Activated B cell treated with CpG ODN at 0.5 μM for 24 hours (primary cell): Measurements from ENCODE around the gene ZNF77. TPM values are rescaled to one million over a fixed set of nuclear protein-coding genes. Genes with fewer than 3 reads are reported as not detected.
A peak's percentile ranks its signal among the peaks of the same experiment; 100 is the strongest.

Experiments used
- ATAC-seq: fragments of 200-7000 bp; cut with Tn5 transposase; one replicate; pipeline ENCODE4 v1.10.0; 2021; ENCODE audit warnings: low read depth, mild to moderate bottlenecking, moderate library complexity
- CTCF ChIA-PET: fragments of 350-600 bp; sonication (Branson Sonifier 250); formaldehyde crosslinking; loops from one replicate; lab custom pipeline; 2021; ENCODE audit warnings: antibody characterized with exemption; lab: Charles Lee
- POLR2A ChIA-PET: fragments of 350-600 bp; sonication (Branson Sonifier 250); formaldehyde crosslinking; loops from one replicate; lab custom pipeline; 2021; ENCODE audit warnings: antibody characterized with exemption; lab: Charles Lee
- DNase-seq: peaks from one replicate; pipeline ENCODE4 v3.0.0; 2022
- H3K27ac Mint-ChIP-seq: one replicate; pipeline ENCODE4 v1.8.0; 2020; ENCODE audit warnings: mixed read lengths
- H3K27me3 Mint-ChIP-seq: one replicate; pipeline ENCODE4 v1.8.0; 2021; ENCODE audit warnings: mixed read lengths
- H3K36me3 Mint-ChIP-seq: one replicate; pipeline ENCODE4 v1.8.0; 2021; ENCODE audit warnings: low read depth, mixed read lengths
- H3K4me1 Mint-ChIP-seq: one replicate; pipeline ENCODE4 v1.8.0; 2021; ENCODE audit warnings: mixed read lengths
- H3K4me3 Mint-ChIP-seq: one replicate; pipeline ENCODE4 v1.8.0; 2020; ENCODE audit warnings: mild to moderate bottlenecking, mixed read lengths
- H3K9me3 Mint-ChIP-seq: one replicate; pipeline ENCODE4 v1.8.0; 2020; ENCODE audit warnings: mixed read lengths
- CTCF ChIP-seq: fragments of 200-600 bp; IDR thresholded peaks from one replicate; pipeline ENCODE4 v1.8.0; 2022; ENCODE audit warnings: antibody characterized with exemption, mild to moderate bottlenecking
- intact Hi-C: fragments of 100-400 bp; cut with micrococcal nuclease; formaldehyde crosslinking; loops from one replicate; pipeline ENCODE4 v1.15.1; 2024
- total RNA-seq: library from RNA; stranded (reverse); gene quantifications from 2 replicates; pipeline ENCODE4 v1.2.3, GENCODE V29; 2022

Gene ZNF77
- total RNA-seq, 1 donor from 2014 or later, result 6.7 TPM

GRCh38 chr19:2963122-2963521 is 18.4 kb upstream of the ZNF77 start:
- Mint-ChIP-seq H3K4me1 (peaks cover 28% of the 10 kb centered on the region), H3K36me3 (no peaks in the 10 kb centered on the region), H3K9me3 (no peaks in the 10 kb centered on the region), H3K27me3 (no peaks in the 10 kb centered on the region), H3K4me3 (no peak overlapping the region), H3K27ac (no peak overlapping the region)
- no peak for TF ChIP-seq CTCF
- CTCF ChIA-PET, result interaction anchor here (0.7 to 3.7 kb wide), 12 partner anchors 11 to 341 kb away, joined by 3 to 32 read pairs (median 5); no protein-coding TSS in a partner anchor
- POLR2A ChIA-PET, result interaction anchor here (0.7 to 1.5 kb wide), 2 partner anchors 141 to 792 kb away, joined by 4 read pairs; no protein-coding TSS in a partner anchor
- ATAC-seq (no peak), DNase-seq (no peak)
- intact Hi-C loops, result loop anchor here (2.0 kb wide), 1 partner anchor 98 kb away; no protein-coding TSS in a partner anchor

- H3K9me3 Mint-ChIP-seq, result no peaks in the 10 kb centered on the region
- H3K27ac Mint-ChIP-seq, result no peak overlapping the region
- ChIA-PET POLR2A (interaction anchor here (0.6 to 1.5 kb wide), 6 partner anchors 10 to 194 kb away, joined by 3 to 12 read pairs (median 4); no protein-coding TSS in a partner anchor), CTCF (interaction anchor here (1.0 to 3.7 kb wide), 12 partner anchors 11 to 248 kb away, joined by 3 to 32 read pairs (median 7); no protein-coding TSS in a partner anchor)
- peak; percentile 20 for TF ChIP-seq CTCF
- peak overlapping the region; percentile 46 for H3K4me3 Mint-ChIP-seq
- no peaks in the 10 kb centered on the region for H3K36me3 Mint-ChIP-seq
- no peak for DNase-seq
- intact Hi-C loops, result loop anchor here (1.0 to 2.0 kb wide), 7 partner anchors 99 to 288 kb away; no protein-coding TSS in a partner anchor
- peaks cover 18% of the 10 kb centered on the region for H3K4me1 Mint-ChIP-seq
- ATAC-seq, result peak; percentile 84
- H3K27me3 Mint-ChIP-seq, result no peaks in the 10 kb centered on the region
These were observed 17.4 kb upstream of the ZNF77 start for GRCh38 chr19:2962018-2962670.

- Mint-ChIP-seq H3K4me3 (no peak overlapping the region), H3K27ac (no peak overlapping the region), H3K9me3 (no peaks in the 10 kb centered on the region), H3K27me3 (no peaks in the 10 kb centered on the region), H3K36me3 (no peaks in the 10 kb centered on the region), H3K4me1 (peaks cover 7% of the 10 kb centered on the region)
- ChIA-PET POLR2A (interaction anchor here (0.6 to 1.1 kb wide), 4 partner anchors 10 to 469 kb away, joined by 3 to 10 read pairs (median 7); no protein-coding TSS in a partner anchor), CTCF (no interaction called here)
- TF ChIP-seq CTCF, result no peak
- ATAC-seq (no peak), DNase-seq (no peak)
- intact Hi-C loops, result no loop called here
These were observed 15.3 kb upstream of the ZNF77 start for GRCh38 chr19:2960120-2960519.

GRCh38 chr19:2957160-2957559 is 12.4 kb upstream of the ZNF77 start:
- Mint-ChIP-seq H3K27ac (no peak overlapping the region), H3K4me1 (peaks cover 5% of the 10 kb centered on the region)

More at GRCh38 chr19:2957160-2957559, 12.4 kb upstream of the ZNF77 start:
- POLR2A ChIA-PET, result interaction anchor here (0.7 kb wide), 1 partner anchor 135 kb away, joined by 9 read pairs; no protein-coding TSS in a partner anchor
- Mint-ChIP-seq H3K9me3 (no peaks in the 10 kb centered on the region), H3K27me3 (no peaks in the 10 kb centered on the region), H3K36me3 (no peaks in the 10 kb centered on the region), H3K4me3 (no peak overlapping the region)
- ATAC-seq (no peak), DNase-seq (no peak)
- CTCF ChIA-PET, result interaction anchor here (0.7 to 2.3 kb wide), 3 partner anchors 12 to 168 kb away, joined by 3 to 8 read pairs (median 3); no protein-coding TSS in a partner anchor
- TF ChIP-seq CTCF, result no peak
- intact Hi-C loops, result loop anchor here (10.0 kb wide), 1 partner anchor 548 kb away; the partner anchor contains the start of genes DOHH and FZR1
